Transverse colon (tissue), 3 donors: ENCODE results near the gene FAM98C.

ENCODE experiments used
- EP300 ChIP-seq: sonication (generic); formaldehyde crosslinking; IDR thresholded peaks from one replicate; pipeline ENCODE4 v1.6.1; 2017; ENCODE audit warnings: antibody characterized with exemption, low read depth
- POLR2A ChIP-seq: fragments of 450-650 bp; IDR thresholded peaks from one replicate; pipeline ENCODE4 v1.6.1; 2016; ENCODE audit warnings: antibody characterized with exemption, mild to moderate bottlenecking, moderate library complexity
- POLR2AphosphoS5 ChIP-seq, 3 donors: sonication (generic); formaldehyde crosslinking; IDR thresholded peaks; one replicate each; pipeline ENCODE4 v1.6.1; 2016; ENCODE audit warnings: antibody characterized with exemption in 3 of 3

GRCh38 chr19:38457690-38458405 lies 55.0 kb downstream of the FAM98C start:
- TF ChIP-seq POLR2A, result no peak
- TF ChIP-seq EP300, result no peak
- no peak for TF ChIP-seq POLR2AphosphoS5 (IDR thresholded peaks at IDR 0.05)
